K562 (cell line): ENCODE results near the gene STX17. TPM values are rescaled to one million over a fixed set of nuclear protein-coding genes. Genes with fewer than 3 reads are reported as not detected.

ENCODE experiments used
- CREBBP ChIP-seq: IDR thresholded peaks from one replicate; pipeline ENCODE4 v1.6.1; 2012; ENCODE audit warnings: low read depth, mild to moderate bottlenecking, control low read depth, inconsistent platforms, low read length
- L3MBTL2 ChIP-seq: fragments of 450-650 bp; IDR thresholded peaks from 2 replicates; pipeline ENCODE4 v1.6.1; 2016; ENCODE audit warnings: mild to moderate bottlenecking, moderate library complexity
- MAFG ChIP-seq: fragments of 450-650 bp; conservative IDR thresholded peaks from 2 replicates; pipeline ENCODE4 v1.6.1; 2016; ENCODE audit warnings: missing genetic modification characterization, missing compliant biosample characterization
- RBM39 ChIP-seq: fragments of 200-400 bp; formaldehyde crosslinking; optimal IDR thresholded peaks from 2 replicates; pipeline ENCODE3; 2018; ENCODE audit warnings: low read depth, low read length
- ZNF3 ChIP-seq: fragments of 250-450 bp; sonication (Bioruptor Pico); IDR thresholded peaks from 2 replicates; pipeline ENCODE4 v1.5.0; 2021; ENCODE audit warnings: mild to moderate bottlenecking, moderate library complexity
- polyA plus RNA-seq, 8 experiments: library from polyadenylated mRNA; depleted of rRNA in 4 of 8; stranded (reverse) in 5 of 8; unstranded in 3 of 8; fragments of >200 nt; fragmentation: Nextera tagmentation in 2 of 8; fragmentation: Illumina TruSeq in 1 of 8; extraction: Ambion mirVana in 2 of 8; extraction: Trizol in 1 of 8; gene quantifications; 2 replicates each; pipeline versions ENCODE4 v1.2.1 to v1.2.3, GENCODE V29; 2011 to 2014; ENCODE audit warnings: inconsistent platforms in 1 of 8, missing spikeins in 1 of 8
- total RNA-seq, 7 experiments: library from RNA; depleted of rRNA in 6 of 7; stranded (reverse); fragments of >200 nt in 6 of 7; fragmentation: Illumina TruSeq in 2 of 7; extraction: Trizol in 2 of 7; gene quantifications; 2 replicates each; pipeline versions ENCODE4 v1.2.1 to v1.2.3, GENCODE V29; 2011 to 2021; ENCODE audit warnings: low replicate concordance in 1 of 7
- TF ChIP-seq, protein P1 (sequence below), 2 experiments: fragments of 450-650 bp in 1 of 2; sonication (generic) in 1 of 2; formaldehyde crosslinking in 1 of 2; IDR thresholded peaks in 1 of 2; conservative IDR thresholded peaks in 1 of 2; 2 replicates each; pipeline versions ENCODE4 v1.6.1 to v1.8.1; 2016 to 2023; ENCODE audit warnings: mild to moderate bottlenecking in 2 of 2, moderate library complexity in 2 of 2, inconsistent platforms in 1 of 2, missing genetic modification reagents in 1 of 2
- TF ChIP-seq, protein P2 (sequence below): sonication (generic); IDR thresholded peaks from 2 replicates; pipeline ENCODE4 v1.6.1; 2016
- TF ChIP-seq, protein P3 (sequence below), 3 experiments: fragments of 200-800 bp in 1 of 3; sonication (Bioruptor generic) in 1 of 3; sonication (generic) in 1 of 3; formaldehyde crosslinking in 1 of 3; IDR thresholded peaks; 2 replicates each; pipeline versions ENCODE4 v1.6.1 to v1.8.0; 2016 to 2022; ENCODE audit warnings: mild to moderate bottlenecking in 2 of 3, missing compliant biosample characterization in 2 of 3, missing genetic modification characterization in 2 of 3, missing genetic modification reagents in 1 of 3
- TF ChIP-seq, protein P4 (sequence below), 2 experiments: fragments of 450-650 bp; conservative IDR thresholded peaks; 2 replicates each; pipeline ENCODE4 v1.6.1; 2017; ENCODE audit warnings: mild to moderate bottlenecking in 2 of 2, moderate library complexity in 2 of 2
- TF ChIP-seq, protein P5 (sequence below): fragments of 450-650 bp; IDR thresholded peaks from 2 replicates; pipeline ENCODE4 v1.6.1; 2016; ENCODE audit warnings: mild to moderate bottlenecking, moderate library complexity

The STX17 gene
- total and polyA plus RNA-seq, 9 of the 15 experiments (the other 6 are each of a cell fraction or from before 2014, with no cell fraction given) = 14.4 to 25.1 (median 19.0) TPM

DNA sequence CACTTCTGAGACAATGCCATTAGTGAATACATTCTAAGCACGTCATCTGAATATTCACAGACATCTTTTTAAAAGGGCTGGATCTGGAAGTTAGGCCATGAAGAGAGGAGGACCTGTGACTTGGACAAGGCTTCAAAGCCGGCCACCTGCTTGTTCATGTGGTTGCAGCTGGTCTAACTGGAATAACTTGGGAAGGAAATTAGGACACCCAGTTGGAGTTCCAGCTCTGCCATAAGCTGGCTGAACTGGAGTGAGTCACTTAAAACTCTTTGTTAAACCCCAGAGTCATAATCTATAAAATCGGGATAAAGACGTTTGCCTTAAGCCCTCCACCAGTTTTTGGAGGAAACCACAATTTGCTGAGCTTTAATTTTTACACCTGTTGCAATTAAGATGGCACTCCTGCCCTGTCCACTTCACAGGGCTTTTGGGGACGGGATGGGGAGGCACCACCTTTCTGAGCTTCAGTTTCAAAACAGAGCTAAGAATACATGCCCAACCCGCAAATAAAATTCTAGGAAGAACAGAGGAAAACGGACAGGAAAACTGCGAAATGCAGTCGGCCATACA lies 536 bp upstream of the STX17 start (continued):
- TF ChIP-seq, protein P1, sequence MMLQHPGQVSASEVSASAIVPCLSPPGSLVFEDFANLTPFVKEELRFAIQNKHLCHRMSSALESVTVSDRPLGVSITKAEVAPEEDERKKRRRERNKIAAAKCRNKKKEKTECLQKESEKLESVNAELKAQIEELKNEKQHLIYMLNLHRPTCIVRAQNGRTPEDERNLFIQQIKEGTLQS (IDR thresholded peaks at IDR 0.05) = no peak
- TF ChIP-seq, protein P1 (CRISPR knock-in tag; conservative IDR thresholded peaks at IDR 0.05) = 0 out of 2 replicates have a peak, but pooled peaks have one; percentile 32
- TF ChIP-seq, protein P2, sequence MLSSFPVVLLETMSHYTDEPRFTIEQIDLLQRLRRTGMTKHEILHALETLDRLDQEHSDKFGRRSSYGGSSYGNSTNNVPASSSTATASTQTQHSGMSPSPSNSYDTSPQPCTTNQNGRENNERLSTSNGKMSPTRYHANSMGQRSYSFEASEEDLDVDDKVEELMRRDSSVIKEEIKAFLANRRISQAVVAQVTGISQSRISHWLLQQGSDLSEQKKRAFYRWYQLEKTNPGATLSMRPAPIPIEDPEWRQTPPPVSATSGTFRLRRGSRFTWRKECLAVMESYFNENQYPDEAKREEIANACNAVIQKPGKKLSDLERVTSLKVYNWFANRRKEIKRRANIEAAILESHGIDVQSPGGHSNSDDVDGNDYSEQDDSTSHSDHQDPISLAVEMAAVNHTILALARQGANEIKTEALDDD = no peak
- TF ChIP-seq, protein P3, sequence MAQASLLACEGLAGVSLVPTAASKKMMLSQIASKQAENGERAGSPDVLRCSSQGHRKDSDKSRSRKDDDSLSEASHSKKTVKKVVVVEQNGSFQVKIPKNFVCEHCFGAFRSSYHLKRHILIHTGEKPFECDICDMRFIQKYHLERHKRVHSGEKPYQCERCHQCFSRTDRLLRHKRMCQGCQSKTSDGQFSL (CRISPR knock-in tag; IDR thresholded peaks at IDR 0.05) = no peak
- TF ChIP-seq, protein P3 (tag; IDR thresholded peaks at IDR 0.05) = no peak
- TF ChIP-seq ZNF3 (CRISPR knock-in tag) (no peak), L3MBTL2 (peak; percentile 65), CREBBP (no peak), MAFG (tag) (peak; percentile 42; the same call in 1 of the 2 replicates), RBM39 (no peak)
- TF ChIP-seq, protein P4, sequence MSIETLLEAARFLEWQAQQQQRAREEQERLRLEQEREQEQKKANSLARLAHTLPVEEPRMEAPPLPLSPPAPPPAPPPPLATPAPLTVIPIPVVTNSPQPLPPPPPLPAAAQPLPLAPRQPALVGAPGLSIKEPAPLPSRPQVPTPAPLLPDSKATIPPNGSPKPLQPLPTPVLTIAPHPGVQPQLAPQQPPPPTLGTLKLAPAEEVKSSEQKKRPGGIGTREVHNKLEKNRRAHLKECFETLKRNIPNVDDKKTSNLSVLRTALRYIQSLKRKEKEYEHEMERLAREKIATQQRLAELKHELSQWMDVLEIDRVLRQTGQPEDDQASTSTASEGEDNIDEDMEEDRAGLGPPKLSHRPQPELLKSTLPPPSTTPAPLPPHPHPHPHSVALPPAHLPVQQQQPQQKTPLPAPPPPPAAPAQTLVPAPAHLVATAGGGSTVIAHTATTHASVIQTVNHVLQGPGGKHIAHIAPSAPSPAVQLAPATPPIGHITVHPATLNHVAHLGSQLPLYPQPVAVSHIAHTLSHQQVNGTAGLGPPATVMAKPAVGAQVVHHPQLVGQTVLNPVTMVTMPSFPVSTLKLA (conservative IDR thresholded peaks at IDR 0.05) = no peak
- TF ChIP-seq, protein P5, sequence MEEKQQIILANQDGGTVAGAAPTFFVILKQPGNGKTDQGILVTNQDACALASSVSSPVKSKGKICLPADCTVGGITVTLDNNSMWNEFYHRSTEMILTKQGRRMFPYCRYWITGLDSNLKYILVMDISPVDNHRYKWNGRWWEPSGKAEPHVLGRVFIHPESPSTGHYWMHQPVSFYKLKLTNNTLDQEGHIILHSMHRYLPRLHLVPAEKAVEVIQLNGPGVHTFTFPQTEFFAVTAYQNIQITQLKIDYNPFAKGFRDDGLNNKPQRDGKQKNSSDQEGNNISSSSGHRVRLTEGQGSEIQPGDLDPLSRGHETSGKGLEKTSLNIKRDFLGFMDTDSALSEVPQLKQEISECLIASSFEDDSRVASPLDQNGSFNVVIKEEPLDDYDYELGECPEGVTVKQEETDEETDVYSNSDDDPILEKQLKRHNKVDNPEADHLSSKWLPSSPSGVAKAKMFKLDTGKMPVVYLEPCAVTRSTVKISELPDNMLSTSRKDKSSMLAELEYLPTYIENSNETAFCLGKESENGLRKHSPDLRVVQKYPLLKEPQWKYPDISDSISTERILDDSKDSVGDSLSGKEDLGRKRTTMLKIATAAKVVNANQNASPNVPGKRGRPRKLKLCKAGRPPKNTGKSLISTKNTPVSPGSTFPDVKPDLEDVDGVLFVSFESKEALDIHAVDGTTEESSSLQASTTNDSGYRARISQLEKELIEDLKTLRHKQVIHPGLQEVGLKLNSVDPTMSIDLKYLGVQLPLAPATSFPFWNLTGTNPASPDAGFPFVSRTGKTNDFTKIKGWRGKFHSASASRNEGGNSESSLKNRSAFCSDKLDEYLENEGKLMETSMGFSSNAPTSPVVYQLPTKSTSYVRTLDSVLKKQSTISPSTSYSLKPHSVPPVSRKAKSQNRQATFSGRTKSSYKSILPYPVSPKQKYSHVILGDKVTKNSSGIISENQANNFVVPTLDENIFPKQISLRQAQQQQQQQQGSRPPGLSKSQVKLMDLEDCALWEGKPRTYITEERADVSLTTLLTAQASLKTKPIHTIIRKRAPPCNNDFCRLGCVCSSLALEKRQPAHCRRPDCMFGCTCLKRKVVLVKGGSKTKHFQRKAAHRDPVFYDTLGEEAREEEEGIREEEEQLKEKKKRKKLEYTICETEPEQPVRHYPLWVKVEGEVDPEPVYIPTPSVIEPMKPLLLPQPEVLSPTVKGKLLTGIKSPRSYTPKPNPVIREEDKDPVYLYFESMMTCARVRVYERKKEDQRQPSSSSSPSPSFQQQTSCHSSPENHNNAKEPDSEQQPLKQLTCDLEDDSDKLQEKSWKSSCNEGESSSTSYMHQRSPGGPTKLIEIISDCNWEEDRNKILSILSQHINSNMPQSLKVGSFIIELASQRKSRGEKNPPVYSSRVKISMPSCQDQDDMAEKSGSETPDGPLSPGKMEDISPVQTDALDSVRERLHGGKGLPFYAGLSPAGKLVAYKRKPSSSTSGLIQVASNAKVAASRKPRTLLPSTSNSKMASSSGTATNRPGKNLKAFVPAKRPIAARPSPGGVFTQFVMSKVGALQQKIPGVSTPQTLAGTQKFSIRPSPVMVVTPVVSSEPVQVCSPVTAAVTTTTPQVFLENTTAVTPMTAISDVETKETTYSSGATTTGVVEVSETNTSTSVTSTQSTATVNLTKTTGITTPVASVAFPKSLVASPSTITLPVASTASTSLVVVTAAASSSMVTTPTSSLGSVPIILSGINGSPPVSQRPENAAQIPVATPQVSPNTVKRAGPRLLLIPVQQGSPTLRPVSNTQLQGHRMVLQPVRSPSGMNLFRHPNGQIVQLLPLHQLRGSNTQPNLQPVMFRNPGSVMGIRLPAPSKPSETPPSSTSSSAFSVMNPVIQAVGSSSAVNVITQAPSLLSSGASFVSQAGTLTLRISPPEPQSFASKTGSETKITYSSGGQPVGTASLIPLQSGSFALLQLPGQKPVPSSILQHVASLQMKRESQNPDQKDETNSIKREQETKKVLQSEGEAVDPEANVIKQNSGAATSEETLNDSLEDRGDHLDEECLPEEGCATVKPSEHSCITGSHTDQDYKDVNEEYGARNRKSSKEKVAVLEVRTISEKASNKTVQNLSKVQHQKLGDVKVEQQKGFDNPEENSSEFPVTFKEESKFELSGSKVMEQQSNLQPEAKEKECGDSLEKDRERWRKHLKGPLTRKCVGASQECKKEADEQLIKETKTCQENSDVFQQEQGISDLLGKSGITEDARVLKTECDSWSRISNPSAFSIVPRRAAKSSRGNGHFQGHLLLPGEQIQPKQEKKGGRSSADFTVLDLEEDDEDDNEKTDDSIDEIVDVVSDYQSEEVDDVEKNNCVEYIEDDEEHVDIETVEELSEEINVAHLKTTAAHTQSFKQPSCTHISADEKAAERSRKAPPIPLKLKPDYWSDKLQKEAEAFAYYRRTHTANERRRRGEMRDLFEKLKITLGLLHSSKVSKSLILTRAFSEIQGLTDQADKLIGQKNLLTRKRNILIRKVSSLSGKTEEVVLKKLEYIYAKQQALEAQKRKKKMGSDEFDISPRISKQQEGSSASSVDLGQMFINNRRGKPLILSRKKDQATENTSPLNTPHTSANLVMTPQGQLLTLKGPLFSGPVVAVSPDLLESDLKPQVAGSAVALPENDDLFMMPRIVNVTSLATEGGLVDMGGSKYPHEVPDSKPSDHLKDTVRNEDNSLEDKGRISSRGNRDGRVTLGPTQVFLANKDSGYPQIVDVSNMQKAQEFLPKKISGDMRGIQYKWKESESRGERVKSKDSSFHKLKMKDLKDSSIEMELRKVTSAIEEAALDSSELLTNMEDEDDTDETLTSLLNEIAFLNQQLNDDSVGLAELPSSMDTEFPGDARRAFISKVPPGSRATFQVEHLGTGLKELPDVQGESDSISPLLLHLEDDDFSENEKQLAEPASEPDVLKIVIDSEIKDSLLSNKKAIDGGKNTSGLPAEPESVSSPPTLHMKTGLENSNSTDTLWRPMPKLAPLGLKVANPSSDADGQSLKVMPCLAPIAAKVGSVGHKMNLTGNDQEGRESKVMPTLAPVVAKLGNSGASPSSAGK = peak; percentile 62
